ENCODE data around the gene CDC40.
"Not testable (repeated sequence)": the region's sequence is repeated elsewhere in the genome, so short reads cannot be mapped to it uniquely, and the experiment has no call there.

The CDC40 gene

GRCh38 chr6:110226261-110226660 is 46.0 kb downstream of the CDC40 start:
- H3K4me3 ChIP-seq (ENCODE audit: low read depth, low read length), result no peak overlapping the region
- no peak for TF ChIP-seq CTCF (conservative IDR thresholded peaks at IDR 0.05; ENCODE audit: low read depth, low read length)
- DNase-seq (ENCODE audit: low read depth), result no peak

GRCh38 chr6:110232450-110232849 is 52.2 kb downstream of the CDC40 start:
- DNase-seq (ENCODE audit: low read depth), result peak; percentile 18
- no peak for TF ChIP-seq CTCF (conservative IDR thresholded peaks at IDR 0.05; ENCODE audit: low read depth, low read length)
- no peak overlapping the region for H3K4me3 ChIP-seq (ENCODE audit: low read depth, low read length)

- DNase-seq (ENCODE audit: low read depth), result peak; percentile 66
- no peak overlapping the region for H3K4me3 ChIP-seq (ENCODE audit: low read depth, low read length)
- TF ChIP-seq CTCF (conservative IDR thresholded peaks at IDR 0.05; ENCODE audit: low read depth, low read length), result no peak
Observed at GRCh38 chr6:110233770-110234374, 53.6 kb downstream of the CDC40 start.

- not testable (repeated sequence) for DNase-seq (ENCODE audit: low read depth); H3K4me3 ChIP-seq (ENCODE audit: low read depth, low read length)
Observed at GRCh38 chr6:110236007-110236406, 55.8 kb downstream of the CDC40 start.

- no peak overlapping the region for H3K4me3 ChIP-seq (ENCODE audit: low read depth, low read length)
- no peak for TF ChIP-seq CTCF (conservative IDR thresholded peaks at IDR 0.05; ENCODE audit: low read depth, low read length)
- no peak for DNase-seq (ENCODE audit: low read depth)
Observed at GRCh38 chr6:110239526-110240274, 59.5 kb downstream of the CDC40 start.

- not testable (repeated sequence) for DNase-seq (ENCODE audit: low read depth); H3K4me3 ChIP-seq (ENCODE audit: low read depth, low read length)
Observed at GRCh38 chr6:110244621-110245020, 64.4 kb downstream of the CDC40 start.

GRCh38 chr6:110246378-110246777 is 66.2 kb downstream of the CDC40 start:
- no peak for DNase-seq (ENCODE audit: low read depth)
- no peak for TF ChIP-seq CTCF (conservative IDR thresholded peaks at IDR 0.05; ENCODE audit: low read depth, low read length)
- no peak overlapping the region for H3K4me3 ChIP-seq (ENCODE audit: low read depth, low read length)

GRCh38 chr6:110246900-110247546 is 66.8 kb downstream of the CDC40 start:
- H3K4me3 ChIP-seq (ENCODE audit: low read depth, low read length), result no peak overlapping the region
- no peak for TF ChIP-seq CTCF (conservative IDR thresholded peaks at IDR 0.05; ENCODE audit: low read depth, low read length)
- no peak for DNase-seq (ENCODE audit: low read depth)
